Measurements from ENCODE around the gene TBC1D10B. TPM values are rescaled to one million over a fixed set of nuclear protein-coding genes. Genes with fewer than 3 reads are reported as not detected.

Gene TBC1D10B
- total and polyA plus RNA-seq, 9 of the 15 experiments (the other 6 are each of a cell fraction or from before 2014, with no cell fraction given) = 2.2 to 55.4 (median 17.5) TPM

- no peak for TF ChIP-seq CHAMP1 (IDR thresholded peaks at IDR 0.05)
- peak; percentile 5; the same call in 1 of the 2 replicates for TF ChIP-seq CEBPG (CRISPR knock-in tag; IDR thresholded peaks at IDR 0.05)
- TF ChIP-seq CEBPG (tag; conservative IDR thresholded peaks at IDR 0.05 in 1 of 2, IDR thresholded peaks at IDR 0.05 in 1 of 2) = no peak
- TF ChIP-seq ZNF311 (CRISPR knock-in tag; IDR thresholded peaks at IDR 0.05) = no peak
- TF ChIP-seq FOSL1 (tag; conservative IDR thresholded peaks at IDR 0.05) = peak; percentile 78
- no peak for TF ChIP-seq GABPB2 (CRISPR knock-in tag; conservative IDR thresholded peaks at IDR 0.05)
- no peak for TF ChIP-seq RREB1 (CRISPR knock-in tag; IDR thresholded peaks at IDR 0.05)
- TF ChIP-seq ZBTB26 (CRISPR knock-in tag; IDR thresholded peaks at IDR 0.05) = no peak
- no peak for TF ChIP-seq ZNF518B (CRISPR knock-in tag; IDR thresholded peaks at IDR 0.05)
- TF ChIP-seq PRMT5 (CRISPR knock-in tag; IDR thresholded peaks at IDR 0.05) = no peak
Measured at GRCh38 chr16:30407102-30407803, 37.0 kb upstream of the TBC1D10B start, which contains the start of gene ZNF771 (continued).

Data from K562 (cell line).